KG1 (cell line): Measurements from ENCODE around the gene GABRB1.
"Not testable (repeated sequence)": the region's sequence is repeated elsewhere in the genome, so short reads cannot be mapped to it uniquely, and the experiment has no call there.

Source experiments
- DNase-seq: peaks from one replicate; lab custom pipeline; 2025; lab: John Stamatoyannopoulos, UW

GABRB1 gene

DNA sequence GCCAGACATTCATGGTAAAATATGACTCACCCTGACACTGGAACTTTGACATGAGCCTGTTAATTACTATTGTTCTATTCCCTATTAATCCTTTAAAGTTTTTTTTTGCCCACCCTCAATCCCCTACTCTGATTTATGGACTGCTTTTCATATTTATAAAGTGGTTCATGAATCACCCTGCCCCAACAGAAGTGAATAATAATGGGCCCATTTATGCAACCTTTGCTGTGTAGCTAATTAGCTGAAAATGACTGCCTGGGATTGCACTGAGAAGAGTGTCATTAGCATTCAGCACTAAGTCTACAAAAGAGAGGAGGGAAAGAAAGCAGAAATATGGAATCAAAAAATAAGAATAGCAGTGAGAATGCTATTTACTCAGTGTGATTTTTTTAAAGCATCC, 277.8 kb downstream of the GABRB1 start:
- no peak for DNase-seq

- no peak for DNase-seq
Observed at GRCh38 chr4:47312170-47312569, 280.8 kb downstream of the GABRB1 start.

DNA sequence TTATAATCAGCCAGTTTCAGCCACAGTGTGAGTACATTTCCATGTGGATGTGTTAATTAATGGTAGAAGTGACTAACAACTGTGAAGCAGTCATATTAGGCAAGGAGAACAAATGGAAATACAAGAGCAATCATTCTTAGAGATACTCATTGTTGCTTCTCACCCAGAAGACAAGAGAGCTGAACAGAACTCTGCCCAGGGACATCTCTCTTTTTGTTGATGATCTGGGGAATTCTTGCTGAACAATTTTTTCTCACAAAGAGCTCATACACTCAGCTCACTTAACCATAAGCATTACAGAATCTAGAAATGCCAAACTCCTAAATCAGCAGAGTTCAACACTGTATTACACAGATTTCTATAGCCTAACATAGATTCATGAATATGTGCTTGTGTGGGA, 282.0 kb downstream of the GABRB1 start:
- no peak for DNase-seq

DNA sequence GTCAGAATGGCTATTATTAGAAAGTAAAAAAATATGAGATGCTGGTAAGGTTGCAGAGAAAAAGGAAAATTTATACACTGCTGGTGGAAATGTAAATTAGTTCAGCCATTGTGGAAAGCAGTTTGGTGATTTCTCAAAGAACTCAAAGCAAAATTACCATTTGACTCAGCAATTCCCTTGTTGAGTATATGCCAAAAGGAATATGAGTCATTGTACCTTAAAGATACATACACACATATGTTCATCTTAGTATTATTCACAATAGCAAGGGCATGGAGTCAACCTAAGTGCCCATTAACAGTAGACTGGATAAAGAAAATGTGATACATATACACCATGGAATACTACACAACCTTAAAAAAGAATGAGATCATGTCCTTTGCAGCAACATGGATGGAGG, 284.0 kb downstream of the GABRB1 start:
- no peak for DNase-seq

- DNase-seq: no peak
Observed at GRCh38 chr4:47326025-47326424, 294.7 kb downstream of the GABRB1 start.

DNA sequence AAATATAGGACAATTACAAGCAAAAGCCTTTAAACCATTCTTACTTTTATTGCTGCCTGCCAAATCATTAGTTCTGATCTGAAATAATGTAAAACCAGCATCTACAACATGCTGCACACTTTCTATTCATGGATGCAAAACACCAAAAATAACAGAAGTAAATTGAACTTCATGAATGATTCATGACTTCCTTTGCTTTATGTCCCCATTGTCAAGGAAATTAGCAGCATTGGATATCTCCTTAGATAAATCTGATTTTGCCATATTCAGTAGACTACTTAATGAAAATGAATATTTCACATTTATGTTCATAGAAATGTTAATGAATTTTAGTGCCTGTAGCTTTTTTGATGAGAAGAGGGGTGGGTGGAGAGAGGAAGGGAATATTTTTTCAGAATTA, 299.5 kb downstream of the GABRB1 start:
- no peak for DNase-seq

DNA sequence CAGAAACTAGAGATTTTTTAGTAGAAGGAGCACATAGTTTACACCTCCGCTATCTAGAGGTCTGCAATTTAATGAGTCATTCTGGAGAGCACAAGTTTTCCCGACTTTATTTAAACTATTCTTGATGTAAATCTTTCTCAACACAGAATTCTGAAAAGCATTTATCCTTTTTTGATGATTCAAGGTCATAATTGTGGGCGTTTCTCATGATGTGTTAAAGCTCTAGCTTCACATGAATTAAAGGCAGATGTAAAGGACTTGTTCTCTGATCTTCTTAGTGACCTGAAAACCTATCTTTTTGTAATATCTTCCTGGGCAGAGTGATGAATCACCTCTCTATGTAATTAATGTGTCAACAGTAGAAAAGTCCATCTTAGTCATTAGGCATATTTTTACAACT, 303.3 kb downstream of the GABRB1 start:
- no peak for DNase-seq

- no peak for DNase-seq
Observed at GRCh38 chr4:47337893-47338292, 306.5 kb downstream of the GABRB1 start.

DNA sequence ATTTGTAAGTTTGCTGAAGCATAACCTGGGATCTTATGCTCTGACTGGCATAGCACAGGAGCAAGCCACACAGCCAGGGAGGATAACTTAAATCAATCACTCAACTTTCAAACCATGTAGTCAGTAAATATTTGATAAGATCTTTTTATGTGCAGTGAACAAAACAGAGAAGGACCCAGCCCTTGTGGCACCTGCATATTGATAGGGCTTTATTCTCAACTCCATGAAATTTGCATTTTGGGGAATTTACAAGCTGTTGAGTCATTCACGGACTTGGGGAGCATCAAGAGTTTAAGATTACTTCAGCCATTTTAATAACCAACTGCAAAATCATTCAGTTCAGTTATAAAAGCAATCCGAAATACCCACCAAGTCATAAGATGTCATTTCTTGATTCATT, 309.5 kb downstream of the GABRB1 start:
- DNase-seq: no peak

GRCh38 chr4:47342796-47343195, 311.4 kb downstream of the GABRB1 start:
- DNase-seq: no peak

- DNase-seq: no peak
Observed at GRCh38 chr4:47349326-47349725, 318.0 kb downstream of the GABRB1 start.

GRCh38 chr4:47355568-47355967, 324.2 kb downstream of the GABRB1 start:
- DNase-seq: no peak

DNA sequence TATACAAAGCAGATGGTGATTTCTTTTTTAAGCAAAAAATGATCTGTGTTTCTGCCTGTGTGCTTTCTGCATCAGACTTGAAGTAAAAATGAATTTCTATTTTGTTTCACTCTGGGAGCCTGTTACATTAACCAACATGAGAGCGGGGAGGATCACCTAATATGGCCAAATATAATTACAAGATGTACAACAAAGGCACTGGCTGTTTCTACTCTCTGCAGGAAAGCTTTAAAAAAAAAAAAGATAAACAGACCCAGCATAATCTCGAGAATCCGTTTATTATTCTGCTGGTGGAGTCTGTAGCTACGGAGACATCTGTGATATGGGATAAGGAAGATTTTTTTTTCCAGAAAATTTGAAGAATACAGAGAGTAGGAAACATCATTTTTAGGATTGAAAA, 328.5 kb downstream of the GABRB1 start:
- no peak for DNase-seq

DNA sequence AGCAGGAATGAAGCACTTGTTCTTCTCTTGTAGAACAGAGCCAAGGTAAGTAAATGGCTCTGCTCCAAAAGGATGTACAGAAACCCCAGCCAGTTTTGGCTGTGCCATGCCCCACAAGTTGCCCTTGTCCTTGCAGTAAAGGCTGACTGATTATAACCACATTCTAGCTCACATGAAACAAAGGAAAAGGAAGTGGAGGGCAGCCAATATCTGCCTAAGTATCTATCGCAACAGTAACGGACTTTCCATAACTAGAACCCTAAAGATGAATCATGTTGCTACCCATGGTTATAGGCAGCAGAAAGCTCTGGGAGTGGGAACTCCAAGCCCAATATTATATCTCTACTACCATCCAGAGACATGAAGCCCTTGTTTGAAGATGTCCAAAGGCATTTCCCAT, 336.4 kb downstream of the GABRB1 start:
- no peak for DNase-seq

GRCh38 chr4:47368211-47368610, 336.8 kb downstream of the GABRB1 start:
- DNase-seq: no peak

DNA sequence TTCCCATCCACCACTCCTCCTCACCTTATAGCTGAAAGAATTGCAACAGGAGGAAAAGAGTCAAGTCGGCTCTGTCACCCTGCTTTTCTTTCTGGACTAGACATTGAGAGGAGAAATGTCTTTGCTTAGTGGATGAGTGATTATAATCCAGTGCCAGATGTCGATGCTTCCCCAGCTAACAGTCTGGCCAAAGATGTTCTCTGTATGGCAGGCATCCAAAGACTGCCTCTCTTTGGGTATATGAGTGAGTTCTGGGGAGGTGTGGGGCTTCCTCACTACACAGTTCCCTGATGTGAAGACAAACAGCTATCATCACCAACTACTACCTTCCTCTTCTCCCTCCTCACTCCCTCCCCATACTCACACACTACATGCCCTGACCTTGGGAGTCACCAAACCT, 341.2 kb downstream of the GABRB1 start:
- no peak for DNase-seq

DNA sequence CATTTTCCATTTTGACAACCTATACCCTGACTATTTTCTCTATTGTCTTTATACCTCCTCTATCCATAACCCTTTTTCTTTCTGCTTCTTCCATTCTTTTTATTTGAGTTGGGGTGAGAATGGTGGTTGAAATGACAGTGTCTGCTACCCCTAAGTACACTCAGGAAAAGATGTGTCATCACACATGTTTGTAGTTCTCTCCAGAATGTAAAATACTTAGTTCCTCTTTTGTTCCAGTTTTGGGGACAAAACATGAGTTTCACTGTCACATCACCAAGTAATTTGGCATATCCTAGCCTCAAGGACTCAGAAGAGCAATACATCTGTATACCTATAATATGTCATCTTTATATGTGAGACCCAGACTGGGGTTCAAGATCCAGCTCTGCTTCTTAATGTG, 341.8 kb downstream of the GABRB1 start:
- DNase-seq: no peak

- no peak for DNase-seq
Observed at GRCh38 chr4:47373709-47374108, 342.3 kb downstream of the GABRB1 start.

DNA sequence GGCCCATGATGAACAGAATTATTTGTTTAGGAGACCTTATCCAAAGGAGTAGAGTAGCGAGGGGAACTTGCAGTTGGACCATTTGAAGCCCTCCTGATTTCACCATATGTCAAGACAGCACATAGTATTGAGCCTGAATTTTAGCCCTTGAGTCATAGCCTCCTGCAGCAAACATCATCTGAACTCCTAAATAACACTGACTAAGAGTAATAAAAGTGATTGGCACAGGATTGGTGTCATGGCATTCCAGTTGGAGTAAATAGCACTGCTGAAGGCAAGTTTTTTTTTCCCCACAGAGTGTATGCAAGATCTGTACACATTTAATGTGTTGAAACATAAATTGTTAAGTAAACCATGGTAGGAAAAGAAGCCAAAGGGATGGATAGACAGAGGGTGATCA, 343.1 kb downstream of the GABRB1 start:
- DNase-seq: no peak

DNA sequence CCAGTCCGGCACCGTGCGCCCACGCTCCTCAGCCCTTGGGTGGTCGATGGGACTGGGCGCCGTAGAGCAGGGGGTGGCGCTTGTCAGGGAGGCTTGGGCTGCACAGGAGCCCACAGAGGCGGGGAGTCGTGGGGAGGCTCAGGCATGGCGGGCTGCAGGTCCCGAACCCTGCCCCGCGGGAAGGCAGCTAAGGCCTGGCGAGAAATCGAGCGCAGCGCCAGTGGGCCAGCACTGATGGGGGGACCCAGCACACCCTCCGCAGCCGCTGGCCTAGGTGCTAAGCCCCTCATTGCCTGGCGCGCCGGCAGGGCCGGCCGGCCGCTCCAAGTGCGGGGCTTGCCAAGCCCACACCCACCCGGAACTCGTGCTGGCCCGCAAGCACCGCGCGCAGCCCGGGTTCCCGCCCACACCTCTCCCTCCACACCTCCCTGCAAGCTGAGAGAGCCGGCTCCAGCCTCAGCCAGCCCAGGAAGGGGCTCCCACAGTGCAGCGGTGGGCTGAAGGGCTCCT, 346.7 kb downstream of the GABRB1 start:
- DNase-seq: not testable (repeated sequence)

DNA sequence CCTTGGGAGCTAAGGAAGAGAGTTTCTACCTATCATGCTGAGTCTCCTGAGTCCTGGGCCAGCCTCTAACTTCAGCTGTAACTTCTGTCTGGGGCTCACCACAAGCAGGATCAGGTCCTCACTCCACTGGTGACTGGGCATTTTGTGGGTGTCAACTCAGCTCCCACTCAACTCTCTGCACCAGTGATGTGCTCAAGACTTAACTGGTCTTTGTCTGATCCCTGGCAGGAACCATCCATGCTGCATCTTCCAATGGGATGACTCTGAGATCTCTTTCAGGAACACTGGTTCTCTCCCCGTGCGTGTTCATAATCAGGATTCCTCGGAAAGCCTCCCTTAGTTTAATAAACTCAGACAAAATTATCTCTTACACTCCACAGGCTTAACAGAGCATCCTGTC, 349.8 kb downstream of the GABRB1 start:
- DNase-seq: no peak

- no peak for DNase-seq
Observed at GRCh38 chr4:47382846-47383360, 351.5 kb downstream of the GABRB1 start.

- peak; percentile 27 for DNase-seq
Observed at GRCh38 chr4:47383829-47384427, 352.6 kb downstream of the GABRB1 start.

- DNase-seq: no peak
Observed at GRCh38 chr4:47386146-47386545, 354.8 kb downstream of the GABRB1 start.
